ENCODE results near the gene GRK5.

GRK5 gene

DNA sequence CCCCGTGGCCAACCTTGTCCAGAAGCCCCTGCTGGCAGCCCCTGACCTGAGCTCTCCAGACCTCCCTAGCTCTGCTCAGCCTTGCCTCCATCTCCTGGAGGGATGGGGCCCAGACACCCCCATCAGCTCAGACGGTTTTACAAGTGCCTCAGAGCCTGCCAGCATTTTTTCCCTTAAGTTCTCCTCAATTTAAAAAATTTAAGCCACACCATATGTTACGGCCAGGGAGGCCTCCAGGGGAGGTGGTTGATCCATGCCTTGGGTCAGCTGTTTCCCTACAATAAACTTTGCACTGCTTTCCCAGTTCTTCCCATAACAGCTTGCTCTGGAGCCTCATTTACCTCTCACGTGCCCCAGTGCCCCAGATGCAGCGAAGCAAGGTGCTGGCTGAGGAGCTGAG, 191.6 kb downstream of the GRK5 start:
- no peak for FAIRE-seq
- TF ChIP-seq POLR2AphosphoS5 (IDR thresholded peaks at IDR 0.05; ENCODE audit: low read depth, low read length) (no peak), POLR2A (IDR thresholded peaks at IDR 0.05; ENCODE audit: low read depth, low read length) (no peak), TAF1 (IDR thresholded peaks at IDR 0.05; ENCODE audit: borderline replicate concordance, low read depth, low read length) (no peak)

GRCh38 chr10:119399466-119399865, 192.1 kb downstream of the GRK5 start:
- DNase-seq (ENCODE audit: insufficient read length) (no peak), FAIRE-seq (no peak)

More for the DNA sequence above, 191.6 kb downstream of the GRK5 start:
- DNase-seq (ENCODE audit: insufficient read length): no peak

DNA sequence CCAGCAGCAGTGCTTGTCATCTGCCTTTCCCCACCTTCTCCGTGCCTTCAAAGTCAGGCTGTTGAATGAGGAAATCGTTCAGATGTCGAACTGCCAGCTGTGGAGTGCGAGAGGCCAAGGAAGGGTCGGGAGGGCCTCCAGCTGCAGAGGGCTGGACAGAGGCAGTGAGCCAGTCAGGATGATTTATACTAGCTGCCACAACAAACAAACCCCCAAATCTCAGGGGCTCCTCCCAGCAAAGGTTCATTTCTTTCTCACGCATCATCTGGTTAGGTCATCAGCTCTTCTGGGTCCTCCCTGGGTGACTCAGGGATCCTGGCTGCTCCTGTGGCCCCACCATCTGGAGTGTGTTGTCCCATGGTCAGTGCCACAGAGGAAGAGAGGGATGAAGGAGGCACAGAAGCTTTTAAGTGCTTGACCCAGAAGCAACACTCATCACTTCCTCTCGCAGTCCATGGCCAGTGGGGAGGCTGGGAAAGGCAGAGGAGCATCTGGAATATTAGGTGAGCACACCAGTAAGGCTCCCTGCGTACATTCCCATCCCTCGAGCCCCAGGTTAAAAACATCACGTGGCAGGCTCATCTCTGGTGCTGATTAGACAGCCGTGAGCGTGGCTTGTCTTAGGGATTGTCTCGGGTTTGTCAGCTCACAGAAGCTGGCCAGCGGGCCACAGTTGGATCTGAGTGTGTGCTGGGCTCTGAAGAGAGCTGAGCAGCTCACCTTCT, 194.5 kb downstream of the GRK5 start:
- DNase-seq (ENCODE audit: insufficient read length) (no peak), FAIRE-seq (no peak)
- TF ChIP-seq POLR2AphosphoS5 (IDR thresholded peaks at IDR 0.05; ENCODE audit: low read depth, low read length) (no peak), POLR2A (IDR thresholded peaks at IDR 0.05; ENCODE audit: low read depth, low read length) (no peak), TAF1 (IDR thresholded peaks at IDR 0.05; ENCODE audit: borderline replicate concordance, low read depth, low read length) (no peak)

More at GRCh38 chr10:119399466-119399865, 192.1 kb downstream of the GRK5 start:
- TF ChIP-seq TAF1 (IDR thresholded peaks at IDR 0.05; ENCODE audit: borderline replicate concordance, low read depth, low read length) (no peak), POLR2AphosphoS5 (IDR thresholded peaks at IDR 0.05; ENCODE audit: low read depth, low read length) (no peak), POLR2A (IDR thresholded peaks at IDR 0.05; ENCODE audit: low read depth, low read length) (no peak)

DNA sequence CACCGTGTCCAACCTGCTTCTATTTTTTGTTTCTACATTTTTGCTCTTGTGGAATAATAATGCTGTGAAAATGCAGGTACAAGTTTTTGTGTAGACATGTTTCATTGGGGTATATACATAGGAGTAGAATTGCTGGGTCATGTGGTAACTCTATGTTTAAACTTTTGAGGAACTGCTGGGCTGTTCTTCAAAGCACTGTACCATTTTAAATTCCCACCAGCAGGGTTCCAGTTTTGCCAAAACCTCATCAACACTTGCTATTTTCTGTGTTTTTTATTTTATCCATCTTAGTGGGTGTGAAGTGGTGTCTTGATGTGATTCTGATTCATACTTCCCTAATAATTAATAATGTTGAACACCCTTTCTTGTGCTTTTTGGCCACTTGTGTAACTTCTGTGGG, 196.6 kb downstream of the GRK5 start:
- no peak for DNase-seq (ENCODE audit: insufficient read length)
- TF ChIP-seq TAF1 (IDR thresholded peaks at IDR 0.05; ENCODE audit: borderline replicate concordance, low read depth, low read length): no peak
- TF ChIP-seq POLR2A (IDR thresholded peaks at IDR 0.05; ENCODE audit: low read depth, low read length): no peak
- TF ChIP-seq POLR2AphosphoS5 (IDR thresholded peaks at IDR 0.05; ENCODE audit: low read depth, low read length): no peak
- no peak for FAIRE-seq

GRCh38 chr10:119404719-119405519, 197.5 kb downstream of the GRK5 start:
- TF ChIP-seq TAF1 (IDR thresholded peaks at IDR 0.05; ENCODE audit: borderline replicate concordance, low read depth, low read length): no peak
- no peak for TF ChIP-seq POLR2AphosphoS5 (IDR thresholded peaks at IDR 0.05; ENCODE audit: low read depth, low read length)
- TF ChIP-seq POLR2A (IDR thresholded peaks at IDR 0.05; ENCODE audit: low read depth, low read length): no peak
- FAIRE-seq: no peak
- DNase-seq (ENCODE audit: insufficient read length): no peak

DNA sequence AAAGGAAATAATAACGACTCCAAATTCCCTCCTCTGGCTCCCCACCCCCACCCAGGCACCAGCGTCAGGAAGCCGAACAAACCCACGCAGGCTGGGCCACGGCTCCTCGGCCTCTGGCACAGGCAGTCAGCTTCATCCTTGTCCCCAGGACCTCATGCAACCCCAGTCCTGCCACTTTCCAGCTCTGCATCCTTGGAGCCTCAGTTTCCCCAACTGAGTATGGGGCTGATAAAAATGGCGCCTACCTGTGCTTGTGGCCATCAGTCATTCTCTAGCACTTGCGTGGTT, 198.1 kb downstream of the GRK5 start:
- TF ChIP-seq POLR2AphosphoS5 (IDR thresholded peaks at IDR 0.05; ENCODE audit: low read depth, low read length) (no peak), TAF1 (IDR thresholded peaks at IDR 0.05; ENCODE audit: borderline replicate concordance, low read depth, low read length) (no peak), POLR2A (IDR thresholded peaks at IDR 0.05; ENCODE audit: low read depth, low read length) (no peak)
- no peak for DNase-seq (ENCODE audit: insufficient read length)
- no peak for FAIRE-seq

- TF ChIP-seq POLR2AphosphoS5 (IDR thresholded peaks at IDR 0.05; ENCODE audit: low read depth, low read length): no peak
- TF ChIP-seq POLR2A (IDR thresholded peaks at IDR 0.05; ENCODE audit: low read depth, low read length): no peak
- no peak for TF ChIP-seq TAF1 (IDR thresholded peaks at IDR 0.05; ENCODE audit: borderline replicate concordance, low read depth, low read length)
- FAIRE-seq (no peak), DNase-seq (ENCODE audit: insufficient read length) (no peak)
Observed at GRCh38 chr10:119406137-119406536, 198.8 kb downstream of the GRK5 start.

- DNase-seq (ENCODE audit: insufficient read length) (no peak), FAIRE-seq (no peak)
- TF ChIP-seq POLR2AphosphoS5 (IDR thresholded peaks at IDR 0.05; ENCODE audit: low read depth, low read length) (no peak), TAF1 (IDR thresholded peaks at IDR 0.05; ENCODE audit: borderline replicate concordance, low read depth, low read length) (no peak), POLR2A (IDR thresholded peaks at IDR 0.05; ENCODE audit: low read depth, low read length) (no peak)
Observed at GRCh38 chr10:119406601-119407253, 199.4 kb downstream of the GRK5 start.

- FAIRE-seq (no peak), DNase-seq (ENCODE audit: insufficient read length) (no peak)
- TF ChIP-seq TAF1 (IDR thresholded peaks at IDR 0.05; ENCODE audit: borderline replicate concordance, low read depth, low read length) (no peak), POLR2A (IDR thresholded peaks at IDR 0.05; ENCODE audit: low read depth, low read length) (no peak), POLR2AphosphoS5 (IDR thresholded peaks at IDR 0.05; ENCODE audit: low read depth, low read length) (no peak)
Observed at GRCh38 chr10:119407254-119407777, 199.9 kb downstream of the GRK5 start.

GRCh38 chr10:119408072-119408471, 200.7 kb downstream of the GRK5 start:
- no peak for TF ChIP-seq POLR2AphosphoS5 (IDR thresholded peaks at IDR 0.05; ENCODE audit: low read depth, low read length)
- no peak for TF ChIP-seq POLR2A (IDR thresholded peaks at IDR 0.05; ENCODE audit: low read depth, low read length)
- no peak for TF ChIP-seq TAF1 (IDR thresholded peaks at IDR 0.05; ENCODE audit: borderline replicate concordance, low read depth, low read length)
- DNase-seq (ENCODE audit: insufficient read length): no peak
- FAIRE-seq: no peak

DNA sequence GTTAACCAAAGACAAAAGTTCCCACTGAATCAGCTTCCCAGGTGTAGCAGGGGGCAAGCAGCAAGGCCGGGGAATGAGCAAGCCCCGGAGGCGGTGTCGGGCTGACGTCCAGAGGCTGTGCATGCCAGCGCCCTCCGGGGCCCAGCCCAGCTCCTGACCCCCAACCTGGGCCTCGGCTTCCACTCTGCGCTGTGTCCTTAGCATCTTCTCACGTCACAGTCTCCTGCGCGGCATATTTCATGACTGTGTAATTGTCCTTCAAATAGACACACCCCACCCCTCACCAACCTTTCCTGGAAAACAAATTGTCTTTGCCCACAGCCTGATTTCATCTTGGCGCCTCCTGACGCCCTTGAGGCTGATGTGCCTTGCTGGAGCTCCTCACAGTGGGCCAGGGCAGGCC, 201.6 kb downstream of the GRK5 start:
- no peak for DNase-seq (ENCODE audit: insufficient read length)
- FAIRE-seq: no peak
- TF ChIP-seq POLR2A (IDR thresholded peaks at IDR 0.05; ENCODE audit: low read depth, low read length) (no peak), POLR2AphosphoS5 (IDR thresholded peaks at IDR 0.05; ENCODE audit: low read depth, low read length) (no peak), TAF1 (IDR thresholded peaks at IDR 0.05; ENCODE audit: borderline replicate concordance, low read depth, low read length) (no peak)

Measured in GM12892 (cell line).